Parathyroid adenoma (tissue), 2 donors: ENCODE results near the gene CLDN5.

Experiments
- H2AFZ ChIP-seq: fragments of 300-600 bp; sonication (generic); one replicate; pipeline ENCODE4 v1.7.0; 2017; ENCODE audit warnings: antibody characterized with exemption, mild to moderate bottlenecking
- H3K27ac ChIP-seq: fragments of 300-600 bp; sonication (generic); one replicate; pipeline ENCODE4 v1.7.0; 2017
- H3K27me3 ChIP-seq: fragments of 300-600 bp; sonication (generic); one replicate; pipeline ENCODE4 v1.7.0; 2017; ENCODE audit warnings: low read length; ENCODE audit not compliant: control insufficient read depth, insufficient read depth
- H3K36me3 ChIP-seq: fragments of 300-600 bp; sonication (generic); one replicate; pipeline ENCODE4 v1.7.0; 2017; ENCODE audit warnings: low read length; ENCODE audit not compliant: control insufficient read depth, insufficient read depth
- H3K4me1 ChIP-seq: fragments of 300-600 bp; sonication (generic); one replicate; pipeline ENCODE4 v1.7.0; 2017; ENCODE audit warnings: control low read depth
- H3K4me2 ChIP-seq: fragments of 300-600 bp; sonication (generic); one replicate; pipeline ENCODE4 v1.7.0; 2017; ENCODE audit warnings: low read length
- H3K4me3 ChIP-seq: fragments of 300-600 bp; sonication (generic); one replicate; pipeline ENCODE4 v1.7.0; 2017; ENCODE audit warnings: low read depth, low read length
- H3K79me2 ChIP-seq: fragments of 300-600 bp; sonication (generic); one replicate; pipeline ENCODE4 v1.7.0; 2017; ENCODE audit warnings: control low read depth
- H3K9ac ChIP-seq: fragments of 300-600 bp; sonication (generic); one replicate; pipeline ENCODE4 v1.7.0; 2017; ENCODE audit warnings: mild to moderate bottlenecking
- H3K9me3 ChIP-seq: fragments of 300-600 bp; sonication (generic); one replicate; pipeline ENCODE4 v1.7.0; 2017; ENCODE audit warnings: low read length; ENCODE audit not compliant: control insufficient read depth
- CTCF ChIP-seq: fragments of 300-600 bp; sonication (generic); IDR thresholded peaks from one replicate; pipeline ENCODE4 v1.7.0; 2017; ENCODE audit warnings: antibody characterized with exemption, mild to moderate bottlenecking
- donor health status: primary hyperparathyroidism.

Gene CLDN5

GRCh38 chr22:19499236-19499879, 24.9 kb downstream of the CLDN5 start:
- H2AFZ ChIP-seq = no peak overlapping the region
- H3K4me1 ChIP-seq = no peaks in the 10 kb centered on the region
- no peak overlapping the region for H3K27ac ChIP-seq
- H3K9ac ChIP-seq = no peak overlapping the region
- no peaks in the 10 kb centered on the region for H3K9me3 ChIP-seq
- no peaks in the 10 kb centered on the region for H3K36me3 ChIP-seq
- H3K4me3 ChIP-seq = no peak overlapping the region
- no peaks in the 10 kb centered on the region for H3K79me2 ChIP-seq
- TF ChIP-seq CTCF = no peak
- H3K4me2 ChIP-seq = no peak overlapping the region
- no peaks in the 10 kb centered on the region for H3K27me3 ChIP-seq

- H2AFZ ChIP-seq = no peak overlapping the region
- no peaks in the 10 kb centered on the region for H3K36me3 ChIP-seq
- H3K4me3 ChIP-seq = no peak overlapping the region
- no peaks in the 10 kb centered on the region for H3K4me1 ChIP-seq
- H3K9ac ChIP-seq = no peak overlapping the region
- no peaks in the 10 kb centered on the region for H3K27me3 ChIP-seq
- H3K9me3 ChIP-seq = no peaks in the 10 kb centered on the region
- H3K27ac ChIP-seq = no peak overlapping the region
- no peaks in the 10 kb centered on the region for H3K79me2 ChIP-seq
- H3K4me2 ChIP-seq = no peak overlapping the region
- no peak for TF ChIP-seq CTCF
Observed at GRCh38 chr22:19498866-19499190, 25.4 kb downstream of the CLDN5 start.

- no peak overlapping the region for H3K4me3 ChIP-seq
- no peak overlapping the region for H3K9ac ChIP-seq
- no peaks in the 10 kb centered on the region for H3K9me3 ChIP-seq
- no peak overlapping the region for H3K4me2 ChIP-seq
- no peaks in the 10 kb centered on the region for H3K79me2 ChIP-seq
- no peaks in the 10 kb centered on the region for H3K36me3 ChIP-seq
- TF ChIP-seq CTCF = no peak
- no peak overlapping the region for H2AFZ ChIP-seq
- no peaks in the 10 kb centered on the region for H3K4me1 ChIP-seq
- H3K27ac ChIP-seq = no peak overlapping the region
- H3K27me3 ChIP-seq = no peaks in the 10 kb centered on the region
Observed at GRCh38 chr22:19498154-19498865, 25.9 kb downstream of the CLDN5 start.

GRCh38 chr22:19497245-19497644, 27.0 kb downstream of the CLDN5 start:
- Histone ChIP-seq H3K9ac (no peak overlapping the region), H3K27ac (no peak overlapping the region), H3K4me2 (no peak overlapping the region), H3K36me3 (no peaks in the 10 kb centered on the region), H3K9me3 (no peaks in the 10 kb centered on the region), H2AFZ (no peak overlapping the region), H3K79me2 (no peaks in the 10 kb centered on the region), H3K27me3 (no peaks in the 10 kb centered on the region), H3K4me1 (no peaks in the 10 kb centered on the region), H3K4me3 (no peak overlapping the region)
- no peak for TF ChIP-seq CTCF

- no peak overlapping the region for H3K4me2 ChIP-seq
- no peak overlapping the region for H3K4me3 ChIP-seq
- no peaks in the 10 kb centered on the region for H3K9me3 ChIP-seq
- no peaks in the 10 kb centered on the region for H3K27me3 ChIP-seq
- no peak overlapping the region for H2AFZ ChIP-seq
- H3K4me1 ChIP-seq = no peaks in the 10 kb centered on the region
- no peaks in the 10 kb centered on the region for H3K36me3 ChIP-seq
- no peaks in the 10 kb centered on the region for H3K79me2 ChIP-seq
- no peak for TF ChIP-seq CTCF
- no peak overlapping the region for H3K27ac ChIP-seq
- no peak overlapping the region for H3K9ac ChIP-seq
Observed at GRCh38 chr22:19496324-19496630, 27.9 kb downstream of the CLDN5 start.
